ENCODE results near the gene GAL3ST1. TPM values are rescaled to one million over a fixed set of nuclear protein-coding genes. Genes with fewer than 3 reads are reported as not detected.

The GAL3ST1 gene
- polyA plus RNA-seq, 1 experiment = 0.06 TPM

DNA sequence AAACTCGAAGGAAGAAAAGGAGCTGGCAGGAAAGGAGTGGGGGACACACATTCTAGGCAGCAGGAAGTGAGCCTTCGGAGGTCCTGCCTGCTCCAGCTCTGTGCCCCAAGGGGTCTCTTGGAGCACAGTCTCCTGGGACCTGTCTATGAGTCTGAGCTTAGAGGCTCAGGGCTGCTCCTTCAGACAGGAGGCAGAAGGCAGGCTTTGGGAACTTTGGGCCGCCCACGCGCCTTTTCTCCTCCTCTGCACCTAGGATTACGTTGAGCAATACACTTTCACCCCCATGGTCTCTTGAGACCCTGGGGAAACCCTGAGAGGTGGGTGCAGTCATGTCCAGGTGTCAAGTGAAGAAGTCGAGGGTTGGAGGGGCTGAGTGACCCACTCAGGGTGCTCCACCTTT, 33.5 kb upstream of the GAL3ST1 start:
- Histone ChIP-seq H3K9me3 (ENCODE audit: control insufficient read depth, insufficient read depth, low read length) (no peaks in the 10 kb centered on the region), H3K27ac (ENCODE audit: low read depth, low read length) (no peak overlapping the region), H3K4me3 (ENCODE audit: low read depth, low read length) (no peak overlapping the region), H3K27me3 (ENCODE audit: control insufficient read depth, insufficient read depth, low read length) (no peaks in the 10 kb centered on the region)
- TF ChIP-seq, protein P1, sequence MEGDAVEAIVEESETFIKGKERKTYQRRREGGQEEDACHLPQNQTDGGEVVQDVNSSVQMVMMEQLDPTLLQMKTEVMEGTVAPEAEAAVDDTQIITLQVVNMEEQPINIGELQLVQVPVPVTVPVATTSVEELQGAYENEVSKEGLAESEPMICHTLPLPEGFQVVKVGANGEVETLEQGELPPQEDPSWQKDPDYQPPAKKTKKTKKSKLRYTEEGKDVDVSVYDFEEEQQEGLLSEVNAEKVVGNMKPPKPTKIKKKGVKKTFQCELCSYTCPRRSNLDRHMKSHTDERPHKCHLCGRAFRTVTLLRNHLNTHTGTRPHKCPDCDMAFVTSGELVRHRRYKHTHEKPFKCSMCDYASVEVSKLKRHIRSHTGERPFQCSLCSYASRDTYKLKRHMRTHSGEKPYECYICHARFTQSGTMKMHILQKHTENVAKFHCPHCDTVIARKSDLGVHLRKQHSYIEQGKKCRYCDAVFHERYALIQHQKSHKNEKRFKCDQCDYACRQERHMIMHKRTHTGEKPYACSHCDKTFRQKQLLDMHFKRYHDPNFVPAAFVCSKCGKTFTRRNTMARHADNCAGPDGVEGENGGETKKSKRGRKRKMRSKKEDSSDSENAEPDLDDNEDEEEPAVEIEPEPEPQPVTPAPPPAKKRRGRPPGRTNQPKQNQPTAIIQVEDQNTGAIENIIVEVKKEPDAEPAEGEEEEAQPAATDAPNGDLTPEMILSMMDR (IDR thresholded peaks at IDR 0.05; ENCODE audit: low read depth, low read length) = no peak
- DNase-seq (ENCODE audit: low read depth, low spot score) = no peak
- ChIA-PET CTCF (interaction anchor here (1.2 to 4.9 kb wide), 3 partner anchors 26 to 183 kb away, joined by 3 to 42 read pairs (median 15); no protein-coding TSS in a partner anchor), POLR2A (no interaction called here)

DNA sequence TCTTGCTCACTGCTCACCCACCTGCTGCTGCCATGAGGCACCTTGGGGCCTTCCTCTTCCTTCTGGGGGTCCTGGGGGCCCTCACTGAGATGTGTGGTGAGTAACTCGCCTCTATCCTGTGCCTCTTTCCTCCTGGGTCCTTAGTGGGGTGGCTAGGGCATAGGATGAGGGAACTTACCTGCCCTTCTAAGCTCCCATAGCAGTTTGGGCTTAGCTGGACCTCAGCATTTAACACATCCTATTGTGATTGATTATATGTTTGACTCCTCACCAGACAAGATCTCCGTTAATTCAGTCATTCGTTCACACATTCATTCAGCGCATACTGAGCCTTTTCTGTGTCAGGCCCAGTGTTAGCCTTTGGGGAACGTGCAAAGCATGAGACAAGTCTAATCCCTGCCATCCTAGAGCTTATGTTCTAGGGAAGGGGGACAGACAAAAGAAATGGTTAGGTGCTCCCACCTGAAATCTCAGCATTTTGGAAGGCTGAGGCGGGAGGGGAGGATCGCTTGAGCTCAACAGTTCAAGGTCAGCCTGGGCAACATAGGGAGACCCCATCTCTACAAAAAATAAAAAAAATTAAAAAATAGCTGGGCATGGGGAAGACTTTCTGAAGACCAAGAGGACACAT, 33.0 kb upstream of the GAL3ST1 start:
- ChIA-PET POLR2A (interaction anchor here (0.5 to 1.0 kb wide), 2 partner anchors 35 to 184 kb away, joined by 6 to 7 read pairs; no protein-coding TSS in a partner anchor), CTCF (interaction anchor here (0.6 to 4.9 kb wide), 6 partner anchors 23 to 1174 kb away, joined by 3 to 42 read pairs (median 9); no protein-coding TSS in a partner anchor)
- no peak for DNase-seq (ENCODE audit: low read depth, low spot score)
- no peaks in the 10 kb centered on the region for H3K27me3 ChIP-seq (ENCODE audit: control insufficient read depth, insufficient read depth, low read length)
- TF ChIP-seq, protein P1 (IDR thresholded peaks at IDR 0.05; ENCODE audit: low read depth, low read length) = no peak
- peak overlapping the region; percentile 61 for H3K4me3 ChIP-seq (ENCODE audit: low read depth, low read length)
- no peaks in the 10 kb centered on the region for H3K9me3 ChIP-seq (ENCODE audit: control insufficient read depth, insufficient read depth, low read length)
- peak overlapping the region; percentile 65 for H3K27ac ChIP-seq (ENCODE audit: low read depth, low read length)

DNA sequence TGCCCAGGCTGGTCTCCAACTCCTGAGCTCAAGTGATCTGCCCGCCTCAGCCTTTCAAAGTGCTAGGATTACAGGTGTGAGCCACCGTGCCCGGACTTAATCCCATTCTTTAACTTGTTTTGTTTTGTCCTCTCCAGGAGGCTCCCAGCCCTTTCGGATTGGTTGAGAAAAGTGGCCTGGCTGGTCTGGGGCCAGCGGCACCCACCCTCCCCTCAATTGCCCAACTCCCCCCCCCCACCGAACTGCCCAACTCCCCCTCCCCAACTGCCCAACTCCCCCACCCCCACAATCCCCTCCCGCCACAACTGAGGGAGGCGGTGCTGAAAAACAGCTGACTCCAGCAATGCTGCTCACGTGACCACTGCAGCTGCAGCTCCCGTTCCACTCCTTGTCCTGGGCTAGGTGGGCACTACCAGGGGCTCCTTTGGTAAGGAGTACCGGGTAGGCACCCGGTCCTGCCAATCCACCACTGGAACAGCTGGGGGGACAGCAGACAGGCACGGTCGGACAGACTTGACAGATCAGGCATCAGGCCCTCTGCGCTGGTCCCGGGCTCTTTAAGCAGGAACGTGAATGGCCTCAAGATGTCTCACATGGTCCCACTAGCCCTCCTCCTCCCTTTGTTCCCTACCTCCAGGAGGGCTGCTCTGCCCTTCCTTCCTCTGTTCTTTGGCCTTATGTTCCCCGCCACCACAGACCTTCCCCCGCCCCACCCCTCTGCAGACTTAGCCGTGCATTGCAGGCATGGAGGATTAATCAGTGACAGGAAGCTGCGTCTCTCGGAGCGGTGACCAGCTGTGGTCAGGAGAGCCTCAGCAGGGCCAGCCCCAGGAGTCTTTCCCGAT, 32.2 kb upstream of the GAL3ST1 start, which contains the start of gene TCN2:
TSS of gene TCN2 (plus strand) at position 720 of the 845 bp plus-strand sequence. CDS start 158 bp downstream, outside the sequence.
- Histone ChIP-seq H3K27ac (ENCODE audit: low read depth, low read length) (peak within 1 kb of the TSS; percentile 65), H3K9me3 (ENCODE audit: control insufficient read depth, insufficient read depth, low read length) (no peaks in the 10 kb centered on the region), H3K27me3 (ENCODE audit: control insufficient read depth, insufficient read depth, low read length) (no peaks in the 10 kb centered on the region), H3K4me3 (ENCODE audit: low read depth, low read length) (peak within 1 kb of the TSS; percentile 61)
- CTCF ChIA-PET = interaction anchor here (0.6 to 4.9 kb wide), 11 partner anchors 11 to 1173 kb away, joined by 3 to 42 read pairs (median 3); no protein-coding TSS in a partner anchor
- no peak for DNase-seq (ENCODE audit: low read depth, low spot score)
- POLR2A ChIA-PET = interaction anchor here (0.5 to 1.0 kb wide), 2 partner anchors 36 to 183 kb away, joined by 6 to 7 read pairs; no protein-coding TSS in a partner anchor
- TF ChIP-seq, protein P1 (IDR thresholded peaks at IDR 0.05; ENCODE audit: low read depth, low read length) = peak; percentile 12; the same call in 1 of the 2 replicates

DNA sequence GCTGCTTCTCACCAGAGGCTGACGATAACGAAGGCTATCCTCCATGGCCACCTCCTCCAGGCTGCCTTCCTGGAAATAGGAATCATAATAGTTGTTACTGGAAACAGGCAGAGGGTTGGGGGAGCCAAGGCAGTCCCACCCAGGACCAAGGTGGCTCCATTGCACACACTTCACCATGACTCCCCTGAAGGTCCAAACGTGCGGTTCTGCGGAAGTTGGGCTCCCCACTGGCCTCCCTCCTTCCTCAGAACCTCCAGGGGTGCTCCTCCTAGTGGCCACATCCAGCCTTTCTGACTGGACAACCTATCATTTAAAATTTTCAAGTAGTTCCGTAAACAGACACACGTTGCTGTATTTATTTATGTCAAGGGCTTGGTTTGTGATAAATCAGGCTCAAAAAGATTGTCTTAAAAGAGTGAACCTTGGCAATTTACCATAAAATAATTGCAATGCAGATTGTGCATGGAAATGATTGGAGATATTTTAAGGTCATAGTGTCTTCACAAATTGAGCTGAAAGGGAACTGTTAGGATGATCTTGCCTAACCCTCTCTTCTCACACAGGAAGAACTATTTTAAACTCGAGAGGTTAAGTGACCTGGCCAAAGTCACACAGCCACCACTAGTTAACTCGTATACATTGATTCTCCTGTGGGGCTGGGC, 31.1 kb upstream of the GAL3ST1 start:
- no peak for DNase-seq (ENCODE audit: low read depth, low spot score)
- peaks cover 4% of the 10 kb centered on the region for H3K27me3 ChIP-seq (ENCODE audit: control insufficient read depth, insufficient read depth, low read length)
- CTCF ChIA-PET = interaction anchor here (0.7 to 4.9 kb wide), 10 partner anchors 10 to 181 kb away, joined by 3 to 42 read pairs (median 3); no protein-coding TSS in a partner anchor
- H3K4me3 ChIP-seq (ENCODE audit: low read depth, low read length) = no peak overlapping the region
- POLR2A ChIA-PET = no interaction called here
- no peak overlapping the region for H3K27ac ChIP-seq (ENCODE audit: low read depth, low read length)
- no peaks in the 10 kb centered on the region for H3K9me3 ChIP-seq (ENCODE audit: control insufficient read depth, insufficient read depth, low read length)
- TF ChIP-seq, protein P1 (IDR thresholded peaks at IDR 0.05; ENCODE audit: low read depth, low read length) = peak; percentile 68

All from AG04450 (cell line).